SKM-1 treated with dmso at 0.1 percent for 144 hours (cell line): ENCODE measurements around the gene KLF16.
A peak's percentile ranks its signal among the peaks of the same experiment; 100 is the strongest.

Experiments
- DNase-seq: peaks from one replicate; lab custom pipeline; 2025; ENCODE audit not compliant: unreplicated experiment; lab: John Stamatoyannopoulos, UW

KLF16 gene

GRCh38 chr19:1843646-1844394 lies 19.6 kb downstream of the KLF16 start:
- DNase-seq, result no peak

- no peak for DNase-seq
These were observed 20.3 kb downstream of the KLF16 start for GRCh38 chr19:1843116-1843515.

GRCh38 chr19:1841209-1841924 lies 22.0 kb downstream of the KLF16 start:
- no peak for DNase-seq

GRCh38 chr19:1840541-1841115 lies 22.8 kb downstream of the KLF16 start:
- no peak for DNase-seq

- DNase-seq, result no peak
These were observed 23.5 kb downstream of the KLF16 start for GRCh38 chr19:1839658-1840540.

- DNase-seq, result no peak
These were observed 25.7 kb downstream of the KLF16 start for GRCh38 chr19:1837625-1838105.

- DNase-seq, result no peak
These were observed 26.2 kb downstream of the KLF16 start for GRCh38 chr19:1837222-1837565.

GRCh38 chr19:1836458-1837221 lies 26.7 kb downstream of the KLF16 start:
- DNase-seq, result no peak

GRCh38 chr19:1833540-1833939 lies 29.8 kb downstream of the KLF16 start:
- no peak for DNase-seq

GRCh38 chr19:1832046-1832663 lies 31.2 kb downstream of the KLF16 start:
- no peak for DNase-seq

GRCh38 chr19:1830978-1831377 lies 32.4 kb downstream of the KLF16 start:
- no peak for DNase-seq

- DNase-seq, result no peak
These were observed 32.8 kb downstream of the KLF16 start for GRCh38 chr19:1830568-1830967.

- no peak for DNase-seq
These were observed 33.4 kb downstream of the KLF16 start for GRCh38 chr19:1829958-1830357.

- DNase-seq, result no peak
These were observed 34.8 kb downstream of the KLF16 start for GRCh38 chr19:1828279-1829238.

- DNase-seq, result no peak
These were observed 35.7 kb downstream of the KLF16 start for GRCh38 chr19:1827566-1828278.

GRCh38 chr19:1826557-1827521 lies 36.5 kb downstream of the KLF16 start:
- DNase-seq, result no peak

- DNase-seq, result peak; percentile 47
These were observed 37.3 kb downstream of the KLF16 start for GRCh38 chr19:1825909-1826556.
